EL (cell line): Measurements from ENCODE around the gene AQP2.
A peak's percentile ranks its signal among the peaks of the same experiment; 100 is the strongest.
"Not testable (repeated sequence)": the region's sequence is repeated elsewhere in the genome, so short reads cannot be mapped to it uniquely, and the experiment has no call there.

ENCODE experiments used
- DNase-seq: peaks from one replicate; pipeline ENCODE4 v3.0.0-alpha.2; 2016

AQP2 gene

DNA sequence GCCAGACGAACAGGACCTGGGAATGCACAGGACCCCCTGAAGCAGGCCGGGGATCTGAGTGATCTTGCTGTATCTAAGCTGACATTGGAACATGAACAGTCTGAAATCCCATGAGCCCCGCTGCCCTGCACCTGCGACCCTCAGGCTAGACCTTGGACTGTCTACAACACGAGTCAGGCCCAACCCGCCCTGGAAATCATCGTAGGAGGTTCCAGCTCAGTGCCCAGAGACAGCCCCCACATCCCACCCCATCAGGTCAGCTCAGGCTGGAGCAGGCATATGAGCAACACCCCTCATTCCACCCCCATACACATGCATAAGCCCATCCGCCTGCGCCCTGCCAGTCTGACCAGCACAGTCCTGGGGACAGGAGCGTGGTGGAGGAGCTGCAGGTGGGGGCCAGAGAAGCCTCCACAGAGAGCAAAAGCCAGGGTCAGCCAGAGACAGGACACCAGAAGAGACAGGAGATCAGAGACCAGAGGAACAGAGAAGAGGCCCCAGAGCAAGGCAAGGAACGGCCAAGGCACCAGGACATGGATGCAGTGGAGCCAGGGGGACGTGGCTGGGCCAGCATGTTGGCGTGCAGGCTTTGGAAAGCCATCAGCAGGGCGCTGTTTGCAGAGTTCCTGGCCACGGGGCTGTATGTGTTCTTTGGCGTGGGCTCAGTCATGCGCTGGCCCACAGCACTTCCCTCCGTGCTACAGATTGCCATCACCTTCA is 22.3 kb downstream of the AQP2 start, which contains the start of gene AQP6:
Gene AQP6 (plus strand): TSS at position 307 of the 720 bp plus-strand sequence. CDS start 227 bp downstream, at position 534.
- DNase-seq, result no peak

DNA sequence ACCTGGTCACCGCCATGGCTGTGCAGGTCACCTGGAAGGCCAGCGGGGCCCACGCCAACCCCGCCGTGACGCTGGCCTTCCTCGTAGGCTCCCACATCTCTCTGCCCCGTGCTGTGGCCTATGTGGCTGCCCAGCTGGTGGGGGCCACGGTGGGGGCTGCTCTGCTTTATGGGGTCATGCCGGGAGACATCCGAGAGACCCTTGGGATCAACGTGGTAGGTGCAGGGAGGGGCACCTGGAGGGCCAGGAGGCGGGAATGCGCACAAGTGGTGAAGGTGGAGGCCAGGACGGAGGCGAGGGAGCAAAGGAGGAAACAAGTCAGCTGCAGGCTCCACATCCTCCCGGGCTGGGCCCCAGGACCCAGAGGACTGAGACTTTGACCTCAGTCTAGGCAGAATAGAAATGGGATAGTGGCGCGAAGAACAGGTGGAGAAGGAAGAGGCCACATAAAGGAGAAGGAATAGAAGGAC is 22.9 kb downstream of the AQP2 start:
- DNase-seq, result no peak

DNA sequence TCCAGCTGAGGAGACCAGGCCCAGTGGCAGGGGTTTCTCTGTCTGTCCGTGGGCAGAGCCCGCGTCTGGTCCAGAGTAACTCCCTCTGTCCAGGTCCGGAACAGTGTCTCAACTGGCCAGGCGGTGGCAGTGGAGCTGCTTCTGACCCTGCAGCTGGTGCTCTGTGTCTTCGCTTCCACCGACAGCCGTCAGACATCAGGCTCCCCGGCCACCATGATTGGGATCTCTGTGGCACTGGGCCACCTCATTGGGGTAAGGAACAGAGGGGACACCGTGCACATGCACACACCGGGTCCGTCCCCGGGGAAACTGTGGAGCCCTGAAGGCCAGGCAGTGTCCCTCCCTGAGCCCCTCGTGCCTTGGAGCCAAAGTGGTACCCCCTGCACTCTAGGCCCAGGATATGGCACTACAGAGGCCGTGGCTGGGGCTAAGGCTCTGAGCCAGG is 23.7 kb downstream of the AQP2 start:
- peak; percentile 56 for DNase-seq

DNA sequence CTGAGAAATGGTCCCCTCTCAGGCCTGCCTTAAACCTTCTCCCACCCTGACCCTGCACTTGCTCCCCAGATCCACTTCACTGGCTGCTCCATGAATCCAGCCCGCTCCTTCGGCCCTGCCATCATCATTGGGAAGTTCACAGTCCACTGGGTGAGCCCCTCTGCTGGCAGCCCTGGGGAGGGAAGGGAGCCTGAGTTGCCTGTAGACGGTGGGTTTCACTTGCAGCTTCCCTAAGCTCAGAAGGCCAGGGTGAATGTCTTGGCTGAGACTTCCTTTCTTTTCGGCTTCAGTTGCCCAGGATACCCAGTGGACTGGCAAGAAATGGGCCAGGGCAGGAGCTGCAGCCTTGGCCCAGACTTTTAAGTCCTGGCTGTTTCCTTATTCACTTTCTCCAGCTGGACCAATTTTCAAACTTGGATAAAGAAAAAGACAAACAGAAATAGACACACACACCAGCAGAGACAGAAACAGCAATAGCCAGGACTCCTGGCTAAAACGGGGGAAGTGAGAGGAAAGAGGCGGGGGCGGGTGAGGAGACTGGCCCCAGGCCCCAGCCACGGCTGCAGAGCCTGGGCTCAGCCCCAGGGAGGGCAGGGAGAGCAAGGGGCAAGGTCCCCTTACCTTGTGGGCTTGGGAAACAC is 24.3 kb downstream of the AQP2 start:
- no peak for DNase-seq

DNA sequence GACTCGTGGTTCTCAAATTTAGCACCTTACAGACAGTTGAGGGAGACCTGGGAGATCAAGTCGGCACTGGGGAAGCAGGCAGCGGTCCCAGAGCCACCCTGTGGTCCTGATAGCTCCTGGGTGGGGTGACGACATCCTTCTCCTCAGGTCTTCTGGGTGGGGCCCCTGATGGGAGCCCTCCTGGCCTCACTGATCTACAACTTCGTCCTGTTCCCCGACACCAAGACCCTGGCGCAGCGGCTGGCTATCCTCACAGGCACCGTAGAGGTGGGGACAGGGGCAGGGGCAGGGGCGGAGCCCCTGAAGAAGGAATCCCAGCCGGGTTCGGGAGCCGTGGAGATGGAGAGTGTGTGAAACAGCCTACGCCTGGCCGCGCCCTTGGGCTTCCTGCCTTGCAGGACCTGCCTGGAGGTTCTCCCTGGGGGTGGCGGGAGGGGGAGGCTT is 24.8 kb downstream of the AQP2 start:
- DNase-seq, result no peak

DNA sequence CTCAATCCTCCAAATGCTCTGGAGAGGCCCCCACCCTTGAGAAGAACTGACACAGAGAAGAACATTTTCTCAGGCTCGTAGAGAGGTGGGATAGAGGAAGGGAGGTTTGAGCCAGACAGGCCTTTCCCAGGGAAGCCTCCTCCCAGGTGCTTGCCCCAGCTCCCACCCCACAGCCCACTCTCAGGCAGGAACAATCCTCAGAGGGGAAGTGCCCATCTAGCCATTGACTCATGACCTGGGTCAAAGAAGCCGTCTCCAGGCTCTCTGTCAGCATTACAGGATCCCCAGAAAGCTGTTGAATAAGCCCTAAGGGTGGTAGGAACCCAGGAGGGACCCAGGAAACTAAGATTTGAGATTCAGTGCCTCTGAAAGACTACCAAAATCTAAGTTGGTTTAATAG is 26.0 kb downstream of the AQP2 start:
- no peak for DNase-seq

DNA sequence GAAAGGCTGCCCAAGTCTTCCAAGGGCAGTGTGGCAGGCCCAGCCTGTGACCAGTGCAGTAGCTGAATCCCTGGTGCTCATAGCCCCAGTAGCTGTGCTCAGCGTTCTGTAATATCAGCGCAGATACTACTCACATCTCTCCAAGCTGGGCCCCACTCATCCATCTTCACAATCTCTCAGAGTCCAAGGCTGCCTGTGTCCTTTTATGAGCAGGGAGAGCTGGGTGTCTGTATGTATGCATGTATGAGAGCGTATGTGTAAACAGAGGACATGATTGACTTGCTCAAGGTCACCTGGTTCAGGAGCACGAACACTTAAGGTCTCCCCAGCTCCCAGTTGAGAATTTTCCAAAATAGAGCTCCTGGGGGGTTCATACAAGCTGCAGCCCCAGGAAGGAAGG is 27.6 kb downstream of the AQP2 start:
- no peak for DNase-seq

DNA sequence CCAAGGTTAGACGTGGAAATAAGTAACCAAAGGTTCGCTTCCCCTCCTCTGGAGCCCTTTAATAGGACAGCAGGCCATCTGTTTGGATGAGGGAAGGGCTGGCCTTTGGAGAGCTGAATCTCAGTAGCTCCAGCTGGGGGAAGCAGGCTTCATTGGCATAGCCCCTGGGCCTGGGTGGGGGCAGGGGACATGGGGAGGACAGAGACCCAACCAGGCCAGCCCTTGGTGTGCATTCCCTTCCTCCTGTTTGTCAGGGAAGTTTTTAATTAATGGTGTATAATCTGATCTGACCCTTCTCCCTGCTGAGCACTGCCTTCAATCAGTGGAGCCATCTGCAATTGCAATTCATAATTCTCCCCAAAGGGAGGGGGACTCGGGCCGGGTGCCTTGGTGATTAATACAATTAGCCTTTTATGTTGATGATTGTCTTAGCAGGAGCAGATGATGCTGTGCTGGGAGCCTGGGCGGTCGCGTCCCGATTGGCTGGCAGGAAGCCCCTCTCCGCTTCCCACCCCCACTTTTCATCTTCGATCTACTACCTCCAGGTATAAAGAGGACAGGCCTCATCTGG is 28.6 kb downstream of the AQP2 start:
- no peak for DNase-seq

DNA sequence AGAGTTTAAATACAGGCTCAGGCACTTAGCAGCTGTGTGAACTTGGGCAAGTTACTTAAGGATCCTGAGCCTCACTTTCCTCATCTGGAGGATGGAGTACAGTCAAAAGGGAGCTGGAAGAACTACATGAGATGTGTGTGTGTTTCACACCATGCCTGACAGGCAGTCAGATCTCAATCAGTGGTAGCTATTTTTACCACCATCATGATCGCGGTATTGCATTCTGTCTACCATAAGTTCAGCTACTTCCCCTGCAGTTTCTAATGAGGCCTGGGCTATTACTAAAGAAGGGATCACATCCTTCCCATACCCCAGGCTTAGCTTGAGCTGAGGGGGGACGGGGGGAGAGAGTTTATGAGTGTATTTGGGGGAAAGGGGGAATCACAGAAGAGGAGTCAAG is 29.3 kb downstream of the AQP2 start:
- DNase-seq, result no peak

DNA sequence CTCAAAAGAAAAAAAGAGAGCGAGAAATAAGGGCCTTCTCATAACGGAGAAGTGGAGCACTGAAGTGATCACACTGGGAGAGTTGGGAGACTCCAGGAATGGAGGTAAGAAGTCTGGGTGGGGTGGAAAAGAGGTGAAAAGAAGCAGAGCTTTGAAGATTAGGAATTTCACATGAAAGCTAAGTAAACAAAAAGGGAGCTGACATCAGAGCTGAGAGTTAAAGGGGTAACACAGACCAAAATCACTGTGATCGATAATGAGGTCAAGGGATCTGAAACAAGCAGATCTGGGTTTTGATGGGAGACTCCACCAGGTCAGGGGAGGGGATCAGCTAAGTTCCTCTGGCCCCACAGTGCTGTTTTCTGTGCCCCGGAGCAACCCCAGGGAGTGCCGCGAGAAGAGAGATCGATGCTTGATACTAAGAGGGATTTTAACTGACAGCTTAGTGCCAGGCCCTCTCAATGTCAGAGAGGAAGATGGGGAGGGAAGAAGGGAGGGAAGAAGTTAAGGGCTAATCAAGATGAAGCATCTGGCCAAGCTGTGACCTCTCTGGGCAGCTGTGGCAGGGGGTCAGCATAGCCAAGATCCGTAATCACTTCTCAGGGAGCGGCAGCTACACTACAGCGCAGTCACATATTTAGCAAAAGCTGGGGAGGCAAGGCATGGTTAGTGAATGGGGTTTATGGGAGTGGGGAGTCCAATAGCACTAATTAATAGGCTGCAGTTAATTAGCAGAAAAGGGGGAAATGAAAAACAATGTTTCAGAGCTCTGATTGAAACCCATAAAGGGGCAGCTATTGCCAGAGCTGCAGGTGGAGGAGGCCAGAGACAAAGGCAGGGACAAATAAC is 30.2 kb downstream of the AQP2 start:
- DNase-seq, result no peak

DNA sequence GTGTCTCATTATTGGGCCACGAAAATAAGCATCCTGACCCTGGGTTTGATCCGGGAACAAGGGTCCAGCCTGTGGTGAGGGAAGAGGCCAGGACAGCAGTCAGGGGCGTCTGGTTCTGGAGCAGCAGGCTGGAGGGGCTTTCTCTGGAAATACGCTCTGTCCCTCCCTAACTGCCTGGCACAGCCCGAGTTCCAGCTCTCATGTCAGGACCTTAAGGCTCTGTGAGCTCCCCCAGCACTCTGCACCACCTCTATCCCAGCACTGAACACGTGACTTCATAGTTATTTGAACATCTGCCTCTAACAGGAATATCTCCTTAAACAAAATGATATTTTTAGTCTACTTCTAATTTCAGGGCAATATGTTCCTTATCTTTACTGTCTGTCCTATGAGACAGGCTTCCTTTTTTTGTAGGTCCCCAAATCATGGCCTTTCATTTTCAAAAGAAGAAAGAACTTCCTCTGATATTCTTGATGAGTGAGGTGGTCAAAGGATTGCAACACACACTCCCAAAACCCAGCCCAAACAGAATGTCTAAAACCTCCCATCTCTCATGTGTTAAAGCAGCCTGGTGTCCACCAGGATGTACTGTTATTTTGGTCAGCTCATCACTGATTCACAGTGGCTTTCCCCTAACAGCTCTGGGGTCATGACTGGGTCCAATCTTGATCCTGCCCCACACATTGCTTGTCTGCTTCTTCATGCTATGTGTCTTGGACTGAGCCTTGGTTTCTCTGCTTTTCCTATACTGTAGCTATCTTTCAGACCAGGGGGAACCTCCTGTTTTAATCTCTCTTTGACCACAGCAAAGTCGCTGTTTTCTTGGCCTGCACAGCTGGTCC is 31.9 kb downstream of the AQP2 start:
- DNase-seq, result peak; percentile 46

DNA sequence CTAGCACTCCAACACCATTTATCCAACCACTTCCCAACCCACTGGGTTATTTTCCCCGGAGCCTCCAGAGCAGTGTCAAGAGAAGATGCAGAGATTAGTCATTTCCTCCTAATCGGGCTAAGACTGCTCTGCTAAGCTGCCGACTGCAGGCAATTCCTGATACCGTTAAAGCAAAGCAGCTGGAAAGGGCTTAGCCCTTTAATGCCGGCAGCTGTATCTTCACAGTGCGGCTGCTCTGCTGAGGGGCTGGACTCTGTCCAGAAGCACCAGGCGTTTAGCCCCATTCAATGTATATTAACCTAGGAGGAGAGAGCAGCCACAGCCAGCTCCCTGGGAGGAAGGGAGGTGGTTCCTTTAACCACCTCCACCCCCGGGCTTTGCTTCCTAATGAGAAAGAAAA is 33.4 kb downstream of the AQP2 start:
- peak; percentile 92 for DNase-seq

DNA sequence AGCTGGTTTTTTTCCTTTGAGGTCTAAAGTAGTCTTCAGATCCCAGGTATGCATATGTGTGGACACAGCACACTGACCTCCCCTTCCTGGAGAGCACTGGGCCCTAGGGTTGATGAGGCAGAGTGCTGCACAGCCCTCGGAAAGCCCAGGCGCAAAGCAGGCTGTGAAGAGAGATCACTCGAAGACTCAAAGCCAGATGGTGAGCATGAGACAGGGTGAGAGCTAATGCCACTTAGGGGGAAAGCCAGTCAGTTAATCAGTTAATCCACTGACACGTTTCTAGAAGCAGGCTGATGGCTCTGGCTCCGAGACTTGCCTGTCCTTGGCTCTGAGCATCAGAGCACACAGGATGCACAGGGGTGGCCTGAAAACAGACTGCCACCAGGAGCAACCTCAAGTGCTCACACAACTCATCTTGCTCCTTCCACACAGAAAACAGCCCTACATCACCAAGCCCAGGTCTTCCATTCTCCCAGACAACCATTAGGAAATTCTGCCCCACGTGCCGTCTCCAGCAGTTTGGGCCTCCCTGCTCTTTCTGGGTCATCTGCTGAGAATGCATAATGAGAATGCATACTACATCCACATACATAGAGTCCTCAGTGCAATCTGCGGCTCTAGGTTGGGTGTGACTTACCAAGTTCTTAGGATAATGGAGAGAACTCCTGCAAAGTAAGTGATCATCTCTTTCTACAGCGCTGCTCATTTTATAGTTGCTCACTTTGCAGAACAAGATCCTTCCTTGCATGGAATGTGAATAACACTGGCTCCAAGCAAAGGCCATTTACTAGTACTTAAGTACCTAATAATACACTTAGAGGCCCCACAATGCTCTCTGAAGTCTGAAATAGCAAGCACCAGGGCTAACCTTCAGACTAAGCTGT is 34.2 kb downstream of the AQP2 start:
- no peak for DNase-seq

DNA sequence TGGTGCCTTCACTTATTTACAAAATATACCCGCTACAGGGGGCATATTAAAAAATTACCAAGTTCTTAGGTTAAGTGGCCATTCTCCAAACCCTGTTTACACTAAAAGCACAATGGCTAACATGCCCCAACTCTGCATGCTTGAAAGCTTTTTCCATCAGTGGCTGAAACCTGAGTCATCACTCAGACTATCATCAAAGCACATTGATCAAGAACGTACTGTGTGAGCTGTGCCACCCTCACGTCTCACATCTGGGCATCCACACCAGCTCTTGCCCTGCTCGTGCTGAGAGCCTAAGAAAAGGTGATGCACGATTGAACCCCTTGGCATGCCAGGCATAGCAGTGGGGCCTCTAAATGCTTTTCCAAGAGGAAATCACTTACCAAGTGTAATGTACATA is 35.4 kb downstream of the AQP2 start:
- DNase-seq, result no peak

DNA sequence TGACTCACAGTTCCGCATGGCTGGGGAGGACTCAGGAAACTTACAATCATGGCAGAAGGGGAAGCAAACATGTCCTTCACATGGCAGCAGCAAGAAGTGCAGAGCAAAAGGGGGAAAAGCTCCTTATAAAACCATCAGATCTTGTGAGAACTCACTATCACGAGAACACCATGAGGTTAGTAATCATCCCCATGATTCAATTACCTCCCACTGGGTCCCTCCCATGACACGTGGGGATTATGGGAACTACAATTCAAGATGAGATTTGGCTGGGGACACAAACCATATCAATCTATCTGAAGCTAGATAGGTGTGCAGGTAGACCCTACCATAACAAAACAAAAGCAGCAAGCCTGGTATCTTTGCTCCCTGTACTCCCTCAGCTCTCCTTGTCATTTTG is 35.9 kb downstream of the AQP2 start:
- not testable (repeated sequence) for DNase-seq

DNA sequence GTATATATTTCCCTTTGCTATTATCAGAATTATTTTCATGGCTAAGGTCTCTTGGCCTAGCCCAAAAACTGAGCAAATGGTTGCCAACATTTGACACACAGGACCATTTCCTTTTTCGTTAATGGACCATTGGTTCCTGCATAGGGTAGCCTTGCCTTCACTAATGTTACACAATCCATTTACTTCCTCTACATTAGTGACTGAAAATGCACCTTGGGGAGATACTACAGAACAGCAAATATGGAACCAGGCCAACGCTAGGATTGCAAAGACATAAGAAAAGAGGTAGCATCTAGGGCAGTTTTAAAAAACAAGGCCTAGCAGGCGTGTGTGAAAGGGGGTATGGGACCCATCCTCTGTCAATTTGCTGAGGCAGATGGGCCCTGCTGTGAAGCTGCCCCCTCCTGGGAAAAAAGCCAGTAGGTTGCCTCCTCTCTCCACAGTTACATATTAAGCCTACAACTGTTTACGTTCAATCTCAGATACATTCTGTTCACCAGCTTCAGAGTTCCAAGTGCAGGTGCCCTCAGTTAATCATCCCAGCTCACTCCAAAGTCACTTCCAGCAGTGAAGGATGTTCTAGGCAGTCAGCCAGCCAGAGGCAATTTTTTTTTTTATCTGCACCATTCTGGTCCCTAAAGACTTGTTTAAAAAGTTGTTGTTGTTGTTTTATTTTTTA is 37.2 kb downstream of the AQP2 start:
- no peak for DNase-seq

DNA sequence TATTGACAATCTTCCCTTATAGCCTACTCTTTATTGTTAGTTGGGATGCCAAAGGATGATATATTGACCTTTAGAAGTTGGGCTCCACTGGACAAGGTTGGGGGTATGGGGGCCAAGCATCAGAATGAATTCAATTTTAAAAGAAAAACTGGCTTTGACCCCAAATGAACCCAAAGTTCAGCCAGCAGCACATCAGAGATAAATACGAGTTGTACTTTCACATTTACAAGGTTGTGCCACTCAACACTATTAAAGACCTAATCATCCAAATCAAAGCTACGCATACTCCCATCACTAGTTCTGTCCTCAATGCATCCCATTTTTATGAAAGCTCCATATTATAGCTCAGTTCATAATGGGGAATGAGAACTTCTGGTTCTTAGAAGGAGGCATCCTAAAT is 38.9 kb downstream of the AQP2 start:
- not testable (repeated sequence) for DNase-seq

DNA sequence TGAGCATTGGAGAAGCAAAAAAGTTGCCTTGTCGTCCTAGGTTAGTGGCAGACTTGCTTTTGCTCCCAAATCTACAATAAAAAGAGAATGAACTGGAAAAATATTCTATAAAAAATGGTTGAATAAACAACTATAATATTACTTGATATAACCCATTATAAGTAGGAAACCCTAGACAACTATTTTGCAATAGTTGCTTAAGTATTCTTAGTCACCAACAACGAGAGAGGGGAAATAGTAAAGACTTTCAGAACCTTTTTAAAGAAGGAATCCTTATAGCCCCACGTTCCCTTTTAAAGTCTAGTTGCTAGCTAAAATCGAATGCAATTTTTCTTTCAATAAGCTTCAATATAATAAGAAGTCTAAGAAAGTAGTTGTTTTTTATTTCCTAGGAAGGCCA is 39.7 kb downstream of the AQP2 start:
- DNase-seq, result no peak

DNA sequence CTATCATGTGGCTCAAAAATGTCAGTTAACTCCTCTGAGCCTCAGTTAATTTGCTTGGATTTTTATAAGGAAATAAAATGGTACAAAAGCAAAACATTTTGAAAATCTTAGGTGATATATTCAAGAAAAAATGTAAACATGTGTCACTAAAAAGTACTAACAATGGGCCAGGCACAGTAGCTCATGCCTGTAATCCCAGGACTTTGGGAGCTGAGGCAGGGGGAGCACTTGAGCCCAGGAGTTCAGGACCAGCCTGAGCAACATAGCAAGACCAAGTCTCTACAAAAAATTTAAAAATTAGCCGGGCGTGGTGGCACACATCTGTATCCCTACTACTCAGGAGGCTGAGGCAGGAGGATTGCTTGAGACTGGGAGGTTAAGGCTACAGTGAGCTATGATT is 47.9 kb downstream of the AQP2 start:
- no peak for DNase-seq

DNA sequence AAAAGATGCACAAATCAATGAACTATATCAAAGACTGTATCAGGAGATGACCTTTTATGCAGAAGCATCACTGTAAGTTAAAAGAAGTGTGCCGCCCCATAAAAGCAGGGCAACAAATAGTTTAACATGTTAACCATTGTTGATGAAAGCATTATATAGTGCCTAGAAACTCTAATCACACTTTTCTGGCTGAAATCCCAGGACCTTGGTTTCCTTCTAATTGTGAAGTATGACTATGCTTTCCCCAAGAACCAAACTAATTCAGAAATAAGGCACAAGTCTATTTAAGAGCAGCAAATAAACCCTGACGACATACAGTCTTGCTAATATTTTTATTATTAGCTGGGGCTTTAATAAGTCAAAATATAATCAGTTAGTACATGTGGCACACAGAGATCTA is 53.1 kb downstream of the AQP2 start:
- DNase-seq, result no peak

DNA sequence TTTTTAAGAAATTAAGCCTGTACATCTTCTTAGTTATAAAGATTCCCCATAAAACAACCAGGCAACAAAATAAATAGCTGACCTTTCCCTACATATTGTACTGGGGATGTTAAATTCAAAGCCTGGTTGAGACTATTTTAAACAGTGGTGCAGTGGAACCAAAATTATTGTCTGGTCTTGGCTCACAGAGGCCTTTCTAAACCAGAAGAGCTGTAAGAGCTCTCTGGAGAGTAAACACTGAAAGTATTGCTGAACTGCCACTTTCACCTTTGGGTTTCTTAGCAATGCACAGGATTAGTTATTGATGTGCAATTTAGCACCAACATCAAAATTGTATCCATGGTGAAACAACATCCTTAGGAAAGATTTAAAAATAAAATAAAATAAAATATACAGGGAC is 54.2 kb downstream of the AQP2 start:
- no peak for DNase-seq
